Measurements from ENCODE around the gene ZNF398.

The ZNF398 gene

GRCh38 chr7:149229526-149229925, 82.3 kb downstream of the ZNF398 start:
- no peak for TF ChIP-seq CTCF (IDR thresholded peaks at IDR 0.05; ENCODE audit: low read depth, low read length)
- no peak for DNase-seq
- peaks cover 5% of the 10 kb centered on the region for H3K36me3 ChIP-seq

GRCh38 chr7:149232362-149232761, 85.1 kb downstream of the ZNF398 start:
- Histone ChIP-seq H3K9me3 (no peaks in the 10 kb centered on the region), H3K4me1 (no peaks in the 10 kb centered on the region), H3K4me3 (ENCODE audit: low read depth, low read length) (no peak overlapping the region), H3K27me3 (peaks cover 11% of the 10 kb centered on the region), H3K36me3 (no peaks in the 10 kb centered on the region)
- DNase-seq: no peak
- TF ChIP-seq CTCF (IDR thresholded peaks at IDR 0.05; ENCODE audit: low read depth, low read length): no peak

More at GRCh38 chr7:149229526-149229925, 82.3 kb downstream of the ZNF398 start:
- Histone ChIP-seq H3K9me3 (no peaks in the 10 kb centered on the region), H3K4me1 (no peaks in the 10 kb centered on the region), H3K27me3 (peaks cover 4% of the 10 kb centered on the region), H3K4me3 (ENCODE audit: low read depth, low read length) (no peak overlapping the region)
